Measurements from ENCODE around the gene C17orf58. TPM values are rescaled to one million over a fixed set of nuclear protein-coding genes. Genes with fewer than 3 reads are reported as not detected.
"Not testable (repeated sequence)": the region's sequence is repeated elsewhere in the genome, so short reads cannot be mapped to it uniquely, and the experiment has no call there.

C17orf58 gene
- total and polyA plus RNA-seq, 9 of the 15 experiments (the other 6 are each of a cell fraction or from before 2014, with no cell fraction given): 8.6 to 37.4 (median 27.6) TPM

DNA sequence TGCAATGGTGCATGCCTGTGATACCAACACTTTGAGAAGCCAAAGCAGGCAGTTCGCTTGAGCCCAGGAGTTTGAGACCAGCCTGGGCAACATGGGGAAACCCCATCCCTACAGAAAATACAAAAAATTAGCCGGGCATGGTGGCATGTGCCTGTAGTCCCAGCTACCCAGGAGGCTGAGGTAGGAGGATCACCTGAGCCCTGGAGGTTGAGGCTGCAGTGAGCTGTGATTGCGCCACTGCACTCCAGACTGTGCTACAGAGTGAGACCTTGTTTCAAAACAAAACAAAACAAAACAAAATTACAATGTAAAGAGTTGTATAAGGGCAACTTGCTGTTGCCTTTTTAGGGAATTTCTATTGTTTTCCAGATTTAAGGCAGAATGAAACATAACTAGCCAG, 15.4 kb downstream of the C17orf58 start:
- CTCF ChIA-PET (ENCODE audit: low intra/inter-chr PET ratio); H3K79me2 ChIP-seq (ENCODE audit: control insufficient read depth, insufficient read depth, low read length); H3K27ac ChIP-seq (ENCODE audit: extremely low read depth, low read depth, low read length); H3K9me1 ChIP-seq (ENCODE audit: control insufficient read depth, insufficient read depth, low read length); H2AFZ ChIP-seq (ENCODE audit: low read depth, low read length); H4K20me1 ChIP-seq (replicated peaks; ENCODE audit: control insufficient read depth, insufficient read depth, low read length); H3K36me3 ChIP-seq (ENCODE audit: control insufficient read depth, insufficient read depth, low read length); BruUV-seq (replicated peaks); H3K4me1 ChIP-seq (replicated peaks in 1 of 2; ENCODE audit: control insufficient read depth in 2 of 2, insufficient read depth in 2 of 2, low read length in 2 of 2); DNase-seq (ENCODE audit: extremely low read depth in 1 of 4, low spot score in 3 of 4); H3K27me3 ChIP-seq (ENCODE audit: control insufficient read depth in 2 of 2, insufficient read depth in 2 of 2, low read length in 2 of 2); H3K9ac ChIP-seq (ENCODE audit: insufficient read depth in 1 of 2, low read depth in 2 of 2, low read length in 2 of 2); H3K9me3 ChIP-seq (replicated peaks; ENCODE audit: control insufficient read depth, insufficient read depth, low read depth, low read length); in situ Hi-C loops (cut with MboI); H3K4me3 ChIP-seq; ATAC-seq; intact Hi-C loops (cut with micrococcal nuclease); H3K4me2 ChIP-seq (ENCODE audit: insufficient read depth, low read length); POLR2A ChIA-PET; FAIRE-seq: not testable (repeated sequence)
- peak; percentile 52; the same call in 1 of the 2 replicates for TF ChIP-seq CEBPB (tag; IDR thresholded peaks at IDR 0.05)
- 64% methylated on average over 3 of the region's 3 CpGs for WGBS (ENCODE audit: insufficient coverage, low coverage, missing lambda C conversion rate)

GRCh38 chr17:67980456-67980855, 15.8 kb downstream of the C17orf58 start:
- ATAC-seq (no peak), DNase-seq (ENCODE audit: extremely low read depth in 1 of 4, low spot score in 3 of 4) (no peak), FAIRE-seq (no peak)
- Histone ChIP-seq H3K36me3 (ENCODE audit: control insufficient read depth, insufficient read depth, low read length) (peaks cover 4% of the 10 kb centered on the region; the same call in 1 of the 3 replicates), H3K27ac (ENCODE audit: extremely low read depth, low read depth, low read length) (no peak overlapping the region), H3K4me2 (ENCODE audit: insufficient read depth, low read length) (no peak overlapping the region), H3K9me1 (ENCODE audit: control insufficient read depth, insufficient read depth, low read length) (no peaks in the 10 kb centered on the region), H3K9ac (ENCODE audit: insufficient read depth in 1 of 2, low read depth in 2 of 2, low read length in 2 of 2) (no peak overlapping the region), H3K79me2 (ENCODE audit: control insufficient read depth, insufficient read depth, low read length) (no peaks in the 10 kb centered on the region), H2AFZ (ENCODE audit: low read depth, low read length) (no peak overlapping the region), H3K4me3 (no peak overlapping the region), H4K20me1 (replicated peaks; ENCODE audit: control insufficient read depth, insufficient read depth, low read length) (no peaks in the 10 kb centered on the region), H3K9me3 (replicated peaks; ENCODE audit: control insufficient read depth, insufficient read depth, low read depth, low read length) (no peaks in the 10 kb centered on the region), H3K27me3 (ENCODE audit: control insufficient read depth in 2 of 2, insufficient read depth in 2 of 2, low read length in 2 of 2) (no peaks in the 10 kb centered on the region), H3K4me1 (replicated peaks in 1 of 2; ENCODE audit: control insufficient read depth in 2 of 2, insufficient read depth in 2 of 2, low read length in 2 of 2) (no peaks in the 10 kb centered on the region)
- ChIA-PET CTCF (ENCODE audit: low intra/inter-chr PET ratio) (no interaction called here), POLR2A (interaction anchor here (2.1 kb wide), 1 partner anchor 12 kb away, joined by 4 read pairs; no protein-coding TSS in a partner anchor)
- 69% methylated on average over 2 of the region's 2 CpGs for WGBS (ENCODE audit: insufficient coverage, low coverage, missing lambda C conversion rate)
- TF ChIP-seq NFXL1 (CRISPR knock-in tag; IDR thresholded peaks at IDR 0.05): no peak
- TF ChIP-seq ZNF512 (tag; IDR thresholded peaks at IDR 0.05): no peak
- TF ChIP-seq RAD21 (CRISPR knock-in tag; conservative IDR thresholded peaks at IDR 0.05 in 1 of 2, IDR thresholded peaks at IDR 0.05 in 1 of 2): no peak
- TF ChIP-seq, protein P1, sequence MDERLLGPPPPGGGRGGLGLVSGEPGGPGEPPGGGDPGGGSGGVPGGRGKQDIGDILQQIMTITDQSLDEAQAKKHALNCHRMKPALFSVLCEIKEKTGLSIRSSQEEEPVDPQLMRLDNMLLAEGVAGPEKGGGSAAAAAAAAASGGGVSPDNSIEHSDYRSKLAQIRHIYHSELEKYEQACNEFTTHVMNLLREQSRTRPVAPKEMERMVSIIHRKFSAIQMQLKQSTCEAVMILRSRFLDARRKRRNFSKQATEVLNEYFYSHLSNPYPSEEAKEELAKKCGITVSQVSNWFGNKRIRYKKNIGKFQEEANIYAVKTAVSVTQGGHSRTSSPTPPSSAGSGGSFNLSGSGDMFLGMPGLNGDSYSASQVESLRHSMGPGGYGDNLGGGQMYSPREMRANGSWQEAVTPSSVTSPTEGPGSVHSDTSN (CRISPR knock-in tag; IDR thresholded peaks at IDR 0.05; ENCODE audit: low read depth): no peak
- TF ChIP-seq, protein P1 (tag; conservative IDR thresholded peaks at IDR 0.05; ENCODE audit: low read depth): no peak
- TF ChIP-seq SRF (CRISPR knock-in tag; IDR thresholded peaks at IDR 0.05): no peak
- no peak for TF ChIP-seq NRF1 (conservative IDR thresholded peaks at IDR 0.05 in 1 of 2, IDR thresholded peaks at IDR 0.05 in 1 of 2)
- in situ Hi-C loops (cut with MboI) (no loop called here), intact Hi-C loops (cut with micrococcal nuclease) (no loop called here)
- BruUV-seq (replicated peaks): no TSS peak
